ENCODE measurements around the gene GABRA5.
A peak's percentile ranks its signal among the peaks of the same experiment; 100 is the strongest.

Gene GABRA5

DNA sequence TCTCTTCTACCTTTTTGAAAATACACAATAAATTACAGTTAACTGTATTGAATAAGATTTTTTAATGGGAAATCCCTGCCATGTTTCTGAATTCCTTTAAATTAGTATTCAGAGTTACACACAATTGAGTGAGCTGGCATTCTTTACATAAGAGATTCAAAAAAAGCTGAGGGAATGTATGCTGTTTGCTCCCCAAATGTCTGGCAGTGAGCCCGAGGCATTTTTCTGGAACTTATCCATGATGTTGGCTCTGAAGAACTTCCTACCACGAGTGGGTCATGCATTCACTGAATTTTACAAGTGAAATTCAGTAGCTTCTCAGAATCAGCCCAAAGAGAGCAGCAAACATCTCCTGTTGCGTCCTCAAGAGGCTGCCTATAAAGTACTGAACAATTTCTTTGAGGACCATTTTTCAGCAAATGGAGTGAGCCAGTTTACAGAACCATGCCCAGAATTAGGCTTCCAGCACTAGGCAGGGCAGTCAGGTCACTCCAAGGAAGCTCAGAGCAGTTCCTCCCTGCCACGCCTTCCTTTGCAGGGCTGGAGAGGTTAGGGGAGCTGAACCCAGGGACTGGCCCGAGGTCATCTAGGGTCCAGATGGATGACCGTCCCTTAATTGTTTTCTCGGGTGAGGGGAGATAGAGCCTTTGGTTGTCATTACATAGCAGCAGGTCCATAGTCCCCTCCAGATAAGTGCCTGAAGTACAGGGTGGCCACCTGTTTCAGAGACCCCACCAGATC lies 21.2 kb downstream of the GABRA5 start:
- DNase-seq (ENCODE audit: insufficient read length, low spot score) (no peak), FAIRE-seq (no peak)
- TF ChIP-seq POLR2AphosphoS5 (IDR thresholded peaks at IDR 0.05; ENCODE audit: low read depth, low read length): no peak
- TF ChIP-seq PAX5 (IDR thresholded peaks at IDR 0.05; ENCODE audit: insufficient read depth, low read length, severe bottlenecking): no peak
- no peak for TF ChIP-seq POU2F2 (IDR thresholded peaks at IDR 0.05; ENCODE audit: low read depth, low read length)
- TF ChIP-seq SPI1 (IDR thresholded peaks at IDR 0.05; ENCODE audit: low read depth, low read length): no peak
- no peak for TF ChIP-seq TAF1 (IDR thresholded peaks at IDR 0.05; ENCODE audit: low read depth, low read length)
- TF ChIP-seq POLR2A (IDR thresholded peaks at IDR 0.05; ENCODE audit: low read depth, low read length): no peak

DNA sequence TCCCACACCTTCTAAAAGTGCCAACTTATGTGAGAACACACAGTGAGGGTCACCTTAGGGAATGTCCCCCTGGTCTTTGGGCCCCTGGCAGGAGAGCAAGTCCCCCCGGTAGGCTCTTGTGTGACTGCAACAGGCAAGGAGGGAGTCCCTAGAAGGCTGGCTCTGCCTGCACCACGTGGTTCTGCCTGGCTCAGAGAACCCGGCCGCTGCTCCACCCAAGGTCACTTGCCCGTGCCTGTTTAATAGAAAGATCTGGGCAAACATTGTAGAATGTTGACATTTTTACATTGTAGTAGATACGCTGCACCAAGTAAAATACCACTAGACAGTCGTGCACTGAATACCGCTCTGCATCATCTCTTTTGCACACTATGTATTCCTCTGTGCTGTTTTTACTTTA lies 21.9 kb downstream of the GABRA5 start:
- no peak for DNase-seq (ENCODE audit: insufficient read length, low spot score)
- TF ChIP-seq TAF1 (IDR thresholded peaks at IDR 0.05; ENCODE audit: low read depth, low read length): no peak
- TF ChIP-seq POLR2A (IDR thresholded peaks at IDR 0.05; ENCODE audit: low read depth, low read length): no peak
- TF ChIP-seq SPI1 (IDR thresholded peaks at IDR 0.05; ENCODE audit: low read depth, low read length): no peak
- no peak for TF ChIP-seq POU2F2 (IDR thresholded peaks at IDR 0.05; ENCODE audit: low read depth, low read length)
- no peak for TF ChIP-seq PAX5 (IDR thresholded peaks at IDR 0.05; ENCODE audit: insufficient read depth, low read length, severe bottlenecking)
- no peak for TF ChIP-seq POLR2AphosphoS5 (IDR thresholded peaks at IDR 0.05; ENCODE audit: low read depth, low read length)
- no peak for FAIRE-seq

DNA sequence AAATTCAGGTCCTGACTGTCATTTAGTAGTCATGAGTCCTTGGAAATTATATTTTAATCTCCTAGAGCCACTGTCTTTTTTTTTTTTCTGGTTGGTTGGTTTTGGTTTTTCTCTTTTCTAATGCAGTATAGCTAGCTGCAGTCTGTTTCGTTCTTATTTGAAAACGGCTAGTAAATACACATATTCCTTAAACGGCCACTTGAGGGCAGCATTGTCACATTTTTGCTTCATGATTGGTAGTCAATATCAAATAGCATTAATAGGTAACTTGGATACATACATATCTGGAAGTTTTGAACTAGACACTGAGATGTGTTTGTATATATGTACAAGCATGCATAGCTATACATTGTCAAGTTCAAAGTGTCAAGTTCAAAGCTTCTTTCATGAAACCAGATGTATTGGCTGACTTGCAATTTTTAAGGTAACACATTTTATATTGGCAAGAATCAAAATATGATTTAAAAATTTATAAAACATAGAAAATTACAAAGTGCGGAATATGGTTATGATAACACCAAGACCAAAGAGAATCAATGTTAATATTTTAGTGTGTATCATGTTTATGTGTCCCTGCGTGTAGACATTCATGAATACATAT lies 22.5 kb downstream of the GABRA5 start:
- DNase-seq (ENCODE audit: insufficient read length, low spot score) (no peak), FAIRE-seq (peak; percentile 71)
- TF ChIP-seq POLR2A (IDR thresholded peaks at IDR 0.05; ENCODE audit: low read depth, low read length) (no peak), POU2F2 (IDR thresholded peaks at IDR 0.05; ENCODE audit: low read depth, low read length) (no peak)

DNA sequence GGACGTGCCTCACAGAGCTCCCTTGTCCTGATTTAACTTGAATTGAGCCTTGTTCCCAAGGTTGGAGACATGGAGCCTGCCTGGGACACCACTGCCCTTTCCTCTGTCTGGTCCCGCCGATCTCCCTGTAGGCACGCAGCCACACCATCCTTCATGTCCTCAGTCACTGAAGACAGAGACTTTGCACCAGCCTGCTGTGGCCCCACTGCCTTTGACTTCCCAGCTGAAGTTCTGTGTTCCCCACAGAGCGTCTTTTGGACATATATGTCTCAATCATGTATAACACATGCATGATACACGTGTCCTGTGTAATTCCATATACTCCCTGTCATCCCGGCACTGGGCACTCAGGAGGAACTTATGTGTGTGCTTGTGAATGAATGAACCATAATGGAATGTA lies 23.6 kb downstream of the GABRA5 start:
- no peak for TF ChIP-seq POLR2A (IDR thresholded peaks at IDR 0.05; ENCODE audit: low read depth, low read length)
- no peak for TF ChIP-seq POLR2AphosphoS5 (IDR thresholded peaks at IDR 0.05; ENCODE audit: low read depth, low read length)
- no peak for TF ChIP-seq SPI1 (IDR thresholded peaks at IDR 0.05; ENCODE audit: low read depth, low read length)
- FAIRE-seq (no peak), DNase-seq (ENCODE audit: insufficient read length, low spot score) (no peak)

DNA sequence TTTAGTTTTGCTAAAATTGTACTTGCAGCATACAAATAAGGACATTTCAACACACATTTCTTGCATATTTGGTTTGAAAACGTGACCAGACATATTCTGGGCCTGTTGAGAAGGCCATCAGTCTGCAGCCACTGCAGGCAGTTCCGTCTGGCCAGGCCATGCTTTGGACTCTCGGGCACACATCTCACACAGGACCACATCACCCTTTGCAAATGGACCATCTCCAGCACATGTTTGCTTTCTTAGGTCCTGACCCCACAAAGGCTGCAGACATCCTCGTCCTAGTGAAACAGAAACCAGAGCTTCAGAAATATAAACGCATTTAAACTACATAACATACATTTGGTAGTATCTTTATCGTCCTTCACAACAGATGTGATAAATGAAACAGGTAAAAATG lies 24.1 kb downstream of the GABRA5 start:
- FAIRE-seq: no peak
- no peak for DNase-seq (ENCODE audit: insufficient read length, low spot score)
- TF ChIP-seq SPI1 (IDR thresholded peaks at IDR 0.05; ENCODE audit: low read depth, low read length): no peak
- TF ChIP-seq POLR2A (IDR thresholded peaks at IDR 0.05; ENCODE audit: low read depth, low read length): no peak
- no peak for TF ChIP-seq POLR2AphosphoS5 (IDR thresholded peaks at IDR 0.05; ENCODE audit: low read depth, low read length)
- no peak for TF ChIP-seq POU2F2 (IDR thresholded peaks at IDR 0.05; ENCODE audit: low read depth, low read length)
- no peak for TF ChIP-seq PAX5 (IDR thresholded peaks at IDR 0.05; ENCODE audit: insufficient read depth, low read length, severe bottlenecking)
- TF ChIP-seq TAF1 (IDR thresholded peaks at IDR 0.05; ENCODE audit: low read depth, low read length): no peak

DNA sequence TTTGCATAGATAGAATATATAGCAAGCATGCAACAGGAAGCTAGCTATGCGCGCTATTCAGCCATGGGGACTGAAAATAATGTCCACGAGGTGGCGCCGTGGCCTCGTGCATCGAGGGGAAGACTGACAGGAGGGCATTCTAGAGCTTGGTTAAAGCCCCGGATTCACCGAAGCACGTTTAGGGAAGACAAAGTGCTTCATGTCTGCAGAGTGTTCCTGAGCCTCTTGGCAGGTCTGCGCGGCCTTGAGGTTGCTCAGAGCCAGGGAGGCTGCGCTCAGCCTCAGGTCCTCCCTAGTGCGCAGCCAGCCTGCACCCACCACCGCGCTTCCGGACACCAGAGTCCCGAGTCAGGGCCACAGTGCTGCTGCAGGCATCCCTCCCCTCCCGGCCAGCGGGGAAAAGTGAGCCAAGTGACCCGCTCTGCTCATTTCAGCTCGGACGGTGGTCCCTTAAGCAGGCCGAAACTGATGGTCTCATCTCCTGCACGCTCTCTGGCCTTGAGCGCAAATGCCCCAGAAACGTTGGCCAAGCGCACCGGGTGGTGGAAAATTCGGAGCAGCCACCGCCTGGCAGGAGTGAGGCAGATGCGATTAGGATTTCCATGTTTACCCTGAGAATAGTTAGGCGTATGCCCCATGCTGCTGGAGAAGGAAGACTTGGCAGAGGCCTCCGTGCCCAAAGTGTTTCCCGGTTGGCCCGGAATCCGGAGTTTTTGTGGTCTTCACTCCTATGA lies 24.8 kb downstream of the GABRA5 start:
- DNase-seq (ENCODE audit: insufficient read length, low spot score) (no peak), FAIRE-seq (no peak)

DNA sequence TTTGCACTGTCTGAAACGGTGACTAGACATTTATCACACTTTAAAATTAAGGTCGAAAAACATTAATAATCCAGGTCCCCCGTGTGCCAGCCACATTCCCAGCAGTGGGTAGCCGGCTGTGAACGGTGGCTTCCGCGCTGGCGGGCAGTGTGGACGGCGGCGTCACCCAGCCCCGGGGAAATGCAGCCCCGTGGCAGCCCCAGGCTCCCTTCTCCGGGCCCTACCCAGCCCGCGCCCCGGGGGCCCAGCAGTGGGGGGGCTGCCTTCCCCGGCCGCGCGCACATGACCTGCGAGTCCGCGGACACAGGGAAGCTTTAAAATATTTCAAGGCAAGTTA lies 25.3 kb downstream of the GABRA5 start:
- FAIRE-seq (no peak), DNase-seq (ENCODE audit: insufficient read length, low spot score) (no peak)
- TF ChIP-seq POU2F2 (IDR thresholded peaks at IDR 0.05; ENCODE audit: low read depth, low read length): no peak
- no peak for TF ChIP-seq POLR2A (IDR thresholded peaks at IDR 0.05; ENCODE audit: low read depth, low read length)
- no peak for TF ChIP-seq PAX5 (IDR thresholded peaks at IDR 0.05; ENCODE audit: insufficient read depth, low read length, severe bottlenecking)
- TF ChIP-seq SPI1 (IDR thresholded peaks at IDR 0.05; ENCODE audit: low read depth, low read length): no peak
- TF ChIP-seq TAF1 (IDR thresholded peaks at IDR 0.05; ENCODE audit: low read depth, low read length): no peak
- TF ChIP-seq POLR2AphosphoS5 (IDR thresholded peaks at IDR 0.05; ENCODE audit: low read depth, low read length): no peak

More for the DNA sequence above, 24.8 kb downstream of the GABRA5 start:
- TF ChIP-seq POU2F2 (IDR thresholded peaks at IDR 0.05; ENCODE audit: low read depth, low read length) (no peak), PAX5 (IDR thresholded peaks at IDR 0.05; ENCODE audit: insufficient read depth, low read length, severe bottlenecking) (no peak), POLR2A (IDR thresholded peaks at IDR 0.05; ENCODE audit: low read depth, low read length) (no peak), SPI1 (IDR thresholded peaks at IDR 0.05; ENCODE audit: low read depth, low read length) (no peak), TAF1 (IDR thresholded peaks at IDR 0.05; ENCODE audit: low read depth, low read length) (no peak), POLR2AphosphoS5 (IDR thresholded peaks at IDR 0.05; ENCODE audit: low read depth, low read length) (no peak)

DNA sequence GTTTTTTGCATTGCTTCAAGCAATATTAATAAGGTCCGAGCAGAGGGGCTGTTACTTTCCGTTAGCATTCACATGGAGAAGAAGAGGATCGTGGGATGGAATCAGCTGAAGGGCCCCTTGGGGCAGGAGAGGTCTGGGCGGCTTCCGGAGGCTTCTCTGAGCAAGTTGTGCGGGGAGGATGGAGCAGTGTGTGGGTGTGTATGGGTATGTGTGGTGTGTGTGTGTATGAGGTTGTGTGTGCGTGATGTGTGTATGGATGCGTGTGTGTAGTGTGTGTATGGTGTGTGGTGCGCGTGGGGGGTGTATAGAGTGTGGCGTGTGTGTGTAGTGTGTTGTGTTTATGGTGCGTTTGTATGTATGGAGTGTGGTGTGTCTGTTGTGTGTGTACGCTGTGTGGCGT lies 25.8 kb downstream of the GABRA5 start:
- DNase-seq (ENCODE audit: insufficient read length, low spot score) (no peak), FAIRE-seq (no peak)
- TF ChIP-seq POLR2AphosphoS5 (IDR thresholded peaks at IDR 0.05; ENCODE audit: low read depth, low read length) (no peak), PAX5 (IDR thresholded peaks at IDR 0.05; ENCODE audit: insufficient read depth, low read length, severe bottlenecking) (no peak), POLR2A (IDR thresholded peaks at IDR 0.05; ENCODE audit: low read depth, low read length) (no peak), SPI1 (IDR thresholded peaks at IDR 0.05; ENCODE audit: low read depth, low read length) (no peak), TAF1 (IDR thresholded peaks at IDR 0.05; ENCODE audit: low read depth, low read length) (no peak), POU2F2 (IDR thresholded peaks at IDR 0.05; ENCODE audit: low read depth, low read length) (no peak)

DNA sequence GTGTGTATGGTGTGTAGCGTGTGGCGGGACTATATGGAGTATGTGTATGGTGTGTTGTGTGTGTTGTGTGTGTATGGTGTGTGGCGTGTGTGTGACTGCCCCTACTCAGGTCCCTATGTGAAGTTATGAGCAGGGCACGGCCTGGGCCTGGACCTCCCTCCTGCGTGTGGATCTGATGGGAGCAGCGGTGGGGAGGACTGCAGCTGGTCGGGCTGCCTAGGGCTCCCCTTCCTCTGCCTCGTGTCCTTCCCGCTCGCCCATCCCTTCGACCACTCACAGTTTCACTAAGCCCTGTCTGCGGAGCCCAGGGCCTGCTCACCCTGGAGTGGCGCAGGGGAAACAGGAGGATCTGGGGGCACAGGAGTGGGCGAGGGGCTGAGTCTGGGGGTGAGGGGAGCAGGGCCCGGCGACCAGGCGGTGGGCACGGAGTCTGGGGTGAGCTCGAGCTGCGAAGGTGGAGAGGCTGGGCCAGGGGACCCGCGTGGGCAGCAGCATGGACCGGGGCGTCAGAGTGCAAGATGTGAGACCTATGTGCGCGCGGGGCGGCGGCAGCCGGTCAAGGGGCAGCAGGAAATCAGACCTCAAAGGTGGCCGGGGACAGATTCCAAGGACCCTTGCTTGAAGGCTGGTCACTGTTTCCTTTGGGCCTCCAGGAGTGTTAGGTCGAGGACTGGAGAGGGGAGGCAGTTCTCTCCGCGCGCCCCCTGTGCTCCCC lies 26.6 kb downstream of the GABRA5 start:
- DNase-seq (ENCODE audit: insufficient read length, low spot score) (no peak), FAIRE-seq (no peak)
- TF ChIP-seq PAX5 (IDR thresholded peaks at IDR 0.05; ENCODE audit: insufficient read depth, low read length, severe bottlenecking) (no peak), POLR2AphosphoS5 (IDR thresholded peaks at IDR 0.05; ENCODE audit: low read depth, low read length) (no peak), POU2F2 (IDR thresholded peaks at IDR 0.05; ENCODE audit: low read depth, low read length) (no peak), TAF1 (IDR thresholded peaks at IDR 0.05; ENCODE audit: low read depth, low read length) (no peak), SPI1 (IDR thresholded peaks at IDR 0.05; ENCODE audit: low read depth, low read length) (no peak), POLR2A (IDR thresholded peaks at IDR 0.05; ENCODE audit: low read depth, low read length) (no peak)
